A549 (cell line): ENCODE measurements around the gene PDE4C.

Experiments
- BCL3 ChIP-seq: fragments of >200 bp; sonication (Bioruptor Twin); formaldehyde crosslinking; IDR thresholded peaks from 3 replicates; pipeline ENCODE4 v1.6.1; 2016
- BHLHE40 ChIP-seq: IDR thresholded peaks from 2 replicates; pipeline ENCODE4 v1.6.1; 2012; ENCODE audit warnings: low read depth, low read length, inconsistent platforms
- CTCF ChIP-seq: fragments of >200 bp; sonication (Bioruptor Twin); formaldehyde crosslinking; IDR thresholded peaks from 3 replicates; pipeline ENCODE4 v1.5.1; 2016
- POLR2AphosphoS2 ChIP-seq: conservative IDR thresholded peaks from 2 replicates; pipeline ENCODE4 v1.6.1; 2012; ENCODE audit warnings: low read length, improper control_type of control experiment, inconsistent platforms

- TF ChIP-seq BHLHE40 (no peak), BCL3 (no peak), CTCF (no peak), POLR2AphosphoS2 (no peak)
These were observed 7.1 kb upstream of the PDE4C start for GRCh38 chr19:18233224-18233825.
